Measurements from ENCODE around the gene UMODL1. TPM values are rescaled to one million over a fixed set of nuclear protein-coding genes. Genes with fewer than 3 reads are reported as not detected.

The UMODL1 gene
- total RNA-seq, 2 experiments from 2014 or later: 7.4 to 12.3 TPM

- intact Hi-C loops (cut with micrococcal nuclease; ENCODE audit: unreplicated experiment): no loop called here
- no TSS peak for BruUV-seq (replicated peaks)
- CTCF ChIA-PET (ENCODE audit: unreplicated experiment): no interaction called here
- H3K9me3 ChIP-seq (ENCODE audit: low read length): no peaks in the 10 kb centered on the region
- H3K4me2 ChIP-seq (ENCODE audit: low read length): no peak overlapping the region
- POLR2A ChIA-PET: no interaction called here
- no peak overlapping the region for H3K27ac ChIP-seq (ENCODE audit: low read depth, low read length, poor library complexity, severe bottlenecking)
- no peak for DNase-seq (ENCODE audit: low spot score)
- no peaks in the 10 kb centered on the region for H3K36me3 ChIP-seq (ENCODE audit: insufficient read depth, low read length)
- no peak overlapping the region for H3K4me3 ChIP-seq (ENCODE audit: low read depth, low read length, poor library complexity, severe bottlenecking)
- no peaks in the 10 kb centered on the region for H3K79me2 ChIP-seq (ENCODE audit: insufficient read depth, low read depth, low read length)
- no peak overlapping the region for H2AFZ ChIP-seq (ENCODE audit: low read length)
- no peak for TF ChIP-seq EZH2phosphoT487 (IDR thresholded peaks at IDR 0.05; ENCODE audit: borderline replicate concordance, low read depth, low read length)
- TF ChIP-seq CTCF (conservative IDR thresholded peaks at IDR 0.05; ENCODE audit: low read length): no peak
- H3K9me2 ChIP-seq (ENCODE audit: insufficient read depth, low read length): no peaks in the 10 kb centered on the region
- peaks cover 48% of the 10 kb centered on the region for H3K4me1 ChIP-seq (ENCODE audit: insufficient read depth, low read length, poor library complexity, severe bottlenecking)
- no peaks in the 10 kb centered on the region for H4K20me1 ChIP-seq (ENCODE audit: insufficient read depth, low read length)
Measured at GRCh38 chr21:42080788-42081083, 9.6 kb downstream of the UMODL1 start.

- ChIA-PET CTCF (ENCODE audit: unreplicated experiment) (no interaction called here), POLR2A (no interaction called here)
- no TSS peak for BruUV-seq (replicated peaks)
- no peak overlapping the region for H3K4me2 ChIP-seq (ENCODE audit: low read length)
- H3K79me2 ChIP-seq (ENCODE audit: insufficient read depth, low read depth, low read length): no peaks in the 10 kb centered on the region
- intact Hi-C loops (cut with micrococcal nuclease; ENCODE audit: unreplicated experiment): no loop called here
- no peak overlapping the region for H2AFZ ChIP-seq (ENCODE audit: low read length)
- no peak for TF ChIP-seq EZH2phosphoT487 (IDR thresholded peaks at IDR 0.05; ENCODE audit: borderline replicate concordance, low read depth, low read length)
- TF ChIP-seq CTCF (conservative IDR thresholded peaks at IDR 0.05; ENCODE audit: low read length): no peak
- no peak for DNase-seq (ENCODE audit: low spot score)
- no peaks in the 10 kb centered on the region for H3K9me2 ChIP-seq (ENCODE audit: insufficient read depth, low read length)
- H4K20me1 ChIP-seq (ENCODE audit: insufficient read depth, low read length): no peaks in the 10 kb centered on the region
- H3K4me3 ChIP-seq (ENCODE audit: low read depth, low read length, poor library complexity, severe bottlenecking): no peak overlapping the region
- H3K36me3 ChIP-seq (ENCODE audit: insufficient read depth, low read length): no peaks in the 10 kb centered on the region
- H3K27ac ChIP-seq (ENCODE audit: low read depth, low read length, poor library complexity, severe bottlenecking): no peak overlapping the region
- H3K9me3 ChIP-seq (ENCODE audit: low read length): no peaks in the 10 kb centered on the region
- peaks cover 50% of the 10 kb centered on the region for H3K4me1 ChIP-seq (ENCODE audit: insufficient read depth, low read length, poor library complexity, severe bottlenecking)
Measured at GRCh38 chr21:42081138-42081537, 10.0 kb downstream of the UMODL1 start.

GRCh38 chr21:42081931-42082381 is 10.8 kb downstream of the UMODL1 start:
- Histone ChIP-seq H3K4me3 (ENCODE audit: low read depth, low read length, poor library complexity, severe bottlenecking) (no peak overlapping the region), H3K36me3 (ENCODE audit: insufficient read depth, low read length) (no peaks in the 10 kb centered on the region), H4K20me1 (ENCODE audit: insufficient read depth, low read length) (no peaks in the 10 kb centered on the region), H3K9me2 (ENCODE audit: insufficient read depth, low read length) (no peaks in the 10 kb centered on the region), H3K4me1 (ENCODE audit: insufficient read depth, low read length, poor library complexity, severe bottlenecking) (peaks cover 51% of the 10 kb centered on the region), H3K27ac (ENCODE audit: low read depth, low read length, poor library complexity, severe bottlenecking) (no peak overlapping the region), H3K9me3 (ENCODE audit: low read length) (no peaks in the 10 kb centered on the region), H3K79me2 (ENCODE audit: insufficient read depth, low read depth, low read length) (no peaks in the 10 kb centered on the region), H3K4me2 (ENCODE audit: low read length) (no peak overlapping the region), H2AFZ (ENCODE audit: low read length) (no peak overlapping the region)
- ChIA-PET CTCF (ENCODE audit: unreplicated experiment) (no interaction called here), POLR2A (interaction anchor here (0.6 to 0.8 kb wide), 2 partner anchors 10 to 34 kb away, joined by 4 to 5 read pairs; no protein-coding TSS in a partner anchor)
- intact Hi-C loops (cut with micrococcal nuclease; ENCODE audit: unreplicated experiment): no loop called here
- no peak for DNase-seq (ENCODE audit: low spot score)
- no TSS peak for BruUV-seq (replicated peaks)
- TF ChIP-seq EZH2phosphoT487 (IDR thresholded peaks at IDR 0.05; ENCODE audit: borderline replicate concordance, low read depth, low read length) (no peak), CTCF (conservative IDR thresholded peaks at IDR 0.05; ENCODE audit: low read length) (no peak)

All from OCI-LY7 (cell line).